Skeletal muscle satellite cell (primary cell): ENCODE data around the gene XRCC5.
"Not testable (repeated sequence)": the region's sequence is repeated elsewhere in the genome, so short reads cannot be mapped to it uniquely, and the experiment has no call there.

Experiments used
- H3K27me3 ChIP-seq: 2 replicates; pipeline ENCODE4 v1.7.0; 2013; ENCODE audit warnings: low read length; ENCODE audit not compliant: control insufficient read depth, insufficient read depth
- H3K36me3 ChIP-seq: 2 replicates; pipeline ENCODE4 v1.7.0; 2013; ENCODE audit warnings: mild to moderate bottlenecking, control low read depth, low read length; ENCODE audit not compliant: insufficient read depth
- H3K4me1 ChIP-seq: 2 replicates; pipeline ENCODE4 v1.7.0; 2013; ENCODE audit warnings: low read length; ENCODE audit not compliant: control insufficient read depth, insufficient read depth
- H3K4me2 ChIP-seq: 2 replicates; pipeline ENCODE4 v1.7.0; 2013; ENCODE audit warnings: mild to moderate bottlenecking, low read length
- H3K4me3 ChIP-seq: 2 replicates; pipeline ENCODE4 v1.7.0; 2013; ENCODE audit warnings: low read length
- H3K9ac ChIP-seq: 2 replicates; pipeline ENCODE4 v1.7.0; 2013; ENCODE audit warnings: mild to moderate bottlenecking, low read depth, low read length, moderate library complexity
- H3K9me3 ChIP-seq: replicated peaks from 2 replicates; pipeline ENCODE4 v1.7.0; 2013; ENCODE audit warnings: mild to moderate bottlenecking, control low read depth, low read length

XRCC5 gene

DNA sequence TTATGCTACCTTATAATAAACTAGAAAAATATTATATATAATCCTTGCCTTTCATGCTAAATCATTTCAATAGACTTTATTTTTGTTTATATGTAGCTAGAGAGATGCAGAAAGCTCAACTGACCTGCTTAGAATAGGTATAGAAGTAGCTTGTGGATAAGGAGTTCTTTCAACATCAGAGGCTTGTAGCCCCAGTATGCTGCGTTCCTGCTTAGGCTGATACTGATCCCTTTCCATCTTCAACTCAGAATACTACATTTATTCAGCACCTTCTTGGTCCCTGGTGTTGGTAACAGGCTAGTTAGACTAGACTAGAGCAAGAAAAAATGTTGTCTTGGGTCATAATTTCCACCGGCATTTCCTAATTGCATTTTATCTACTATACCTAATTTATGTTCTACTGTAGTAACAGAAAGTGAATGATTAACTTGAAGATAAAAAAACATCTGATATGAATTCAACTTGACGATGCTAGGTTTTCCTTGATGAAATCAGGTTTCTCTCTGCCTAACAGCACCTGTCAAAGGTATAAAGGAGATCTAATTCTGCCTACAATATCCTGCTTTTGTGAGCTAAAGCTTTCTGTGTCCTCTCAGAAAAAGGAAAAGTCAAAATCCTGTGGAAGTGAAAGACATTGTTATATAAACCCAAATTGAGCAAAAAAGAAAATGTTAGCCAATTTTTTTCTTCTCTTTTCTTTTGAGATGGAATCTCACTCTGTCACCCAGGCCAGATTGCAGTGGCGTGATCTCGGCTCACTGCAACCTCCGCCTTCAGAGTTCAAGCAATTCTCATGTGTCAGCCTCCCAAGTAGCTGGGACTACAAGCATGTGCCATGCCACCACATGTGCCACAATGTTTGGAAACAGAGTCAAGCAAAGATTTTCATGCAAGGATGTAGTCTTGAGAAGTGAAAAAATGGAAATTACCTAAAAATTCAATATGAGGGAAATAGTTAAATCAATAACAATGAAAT lies 33.4 kb upstream of the XRCC5 start:
- no peak overlapping the region for H3K9ac ChIP-seq
- H3K27me3 ChIP-seq, result no peaks in the 10 kb centered on the region
- H3K36me3 ChIP-seq, result no peaks in the 10 kb centered on the region
- H3K4me1 ChIP-seq, result no peaks in the 10 kb centered on the region
- H3K9me3 ChIP-seq, result no peaks in the 10 kb centered on the region
- H3K4me3 ChIP-seq, result no peak overlapping the region
- no peak overlapping the region for H3K4me2 ChIP-seq

DNA sequence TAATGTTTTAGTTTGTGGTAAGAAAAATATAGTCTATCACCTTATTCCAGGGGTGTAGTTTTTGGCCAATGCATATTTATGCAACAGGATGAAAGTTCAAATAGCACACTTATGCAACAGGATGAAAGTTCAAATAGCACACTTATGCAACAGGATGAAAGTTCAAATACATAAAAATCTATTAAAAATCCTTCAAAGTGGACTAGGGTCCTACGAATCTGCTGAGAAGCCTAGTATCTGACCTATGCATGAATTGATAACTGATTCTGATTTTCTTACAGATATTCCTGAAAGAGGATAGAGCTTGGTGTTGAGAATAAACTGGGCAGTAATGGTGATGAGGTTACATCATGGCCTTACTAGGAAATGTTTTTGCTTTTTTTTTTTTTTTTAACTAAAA lies 30.4 kb upstream of the XRCC5 start:
- no peaks in the 10 kb centered on the region for H3K27me3 ChIP-seq
- H3K9me3 ChIP-seq, result no peaks in the 10 kb centered on the region
- no peak overlapping the region for H3K9ac ChIP-seq
- H3K4me2 ChIP-seq, result no peak overlapping the region
- no peaks in the 10 kb centered on the region for H3K36me3 ChIP-seq
- H3K4me3 ChIP-seq, result no peak overlapping the region
- peaks cover 23% of the 10 kb centered on the region for H3K4me1 ChIP-seq

DNA sequence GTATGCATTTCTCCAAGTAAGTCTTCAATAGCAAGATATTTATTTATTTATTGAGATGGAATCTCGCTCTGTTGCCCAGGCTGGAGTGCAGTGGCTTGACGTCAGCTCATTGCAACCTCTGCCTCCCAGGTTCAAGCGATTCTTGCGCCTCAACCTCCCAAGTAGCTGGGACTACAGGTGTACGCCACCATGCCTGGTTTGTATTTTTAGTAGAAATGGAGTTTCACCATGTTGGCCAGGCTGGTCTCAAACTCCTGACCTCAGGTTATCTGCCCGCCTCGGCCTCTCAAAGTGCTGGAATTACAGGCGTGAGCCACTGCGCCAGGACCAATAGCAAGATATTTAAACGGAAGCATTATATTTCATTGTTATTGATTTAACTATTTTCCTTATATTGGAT lies 29.1 kb upstream of the XRCC5 start:
- not testable (repeated sequence) for H3K9me3 ChIP-seq, H3K27me3 ChIP-seq, H3K36me3 ChIP-seq, H3K4me2 ChIP-seq, H3K9ac ChIP-seq, H3K4me3 ChIP-seq
- peaks cover 35% of the 10 kb centered on the region for H3K4me1 ChIP-seq

DNA sequence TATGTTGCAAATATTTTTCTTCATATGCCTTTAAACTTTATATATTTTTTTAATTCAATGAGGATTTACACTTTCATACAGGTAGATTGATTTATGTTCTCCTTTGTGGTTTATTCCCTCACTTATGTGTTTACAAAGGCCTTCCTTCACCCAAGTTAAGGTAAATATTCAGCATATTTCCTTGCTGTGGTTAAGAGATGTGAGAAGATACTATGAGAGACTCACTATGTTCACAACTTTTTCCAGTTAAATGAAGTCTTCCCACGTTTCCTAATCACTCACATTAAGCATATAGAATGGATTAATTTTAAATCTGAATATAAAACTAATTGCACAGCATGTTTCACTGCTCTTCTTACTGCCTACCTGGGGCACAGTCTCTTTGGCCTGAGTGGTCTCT lies 28.1 kb upstream of the XRCC5 start:
- peak overlapping the region; percentile 90 for H3K9ac ChIP-seq
- H3K4me3 ChIP-seq, result peak overlapping the region; percentile 97
- H3K27me3 ChIP-seq, result no peaks in the 10 kb centered on the region
- H3K4me1 ChIP-seq, result peaks cover 38% of the 10 kb centered on the region
- H3K36me3 ChIP-seq, result no peaks in the 10 kb centered on the region
- peak overlapping the region; percentile 100 for H3K4me2 ChIP-seq
- H3K9me3 ChIP-seq, result no peaks in the 10 kb centered on the region

DNA sequence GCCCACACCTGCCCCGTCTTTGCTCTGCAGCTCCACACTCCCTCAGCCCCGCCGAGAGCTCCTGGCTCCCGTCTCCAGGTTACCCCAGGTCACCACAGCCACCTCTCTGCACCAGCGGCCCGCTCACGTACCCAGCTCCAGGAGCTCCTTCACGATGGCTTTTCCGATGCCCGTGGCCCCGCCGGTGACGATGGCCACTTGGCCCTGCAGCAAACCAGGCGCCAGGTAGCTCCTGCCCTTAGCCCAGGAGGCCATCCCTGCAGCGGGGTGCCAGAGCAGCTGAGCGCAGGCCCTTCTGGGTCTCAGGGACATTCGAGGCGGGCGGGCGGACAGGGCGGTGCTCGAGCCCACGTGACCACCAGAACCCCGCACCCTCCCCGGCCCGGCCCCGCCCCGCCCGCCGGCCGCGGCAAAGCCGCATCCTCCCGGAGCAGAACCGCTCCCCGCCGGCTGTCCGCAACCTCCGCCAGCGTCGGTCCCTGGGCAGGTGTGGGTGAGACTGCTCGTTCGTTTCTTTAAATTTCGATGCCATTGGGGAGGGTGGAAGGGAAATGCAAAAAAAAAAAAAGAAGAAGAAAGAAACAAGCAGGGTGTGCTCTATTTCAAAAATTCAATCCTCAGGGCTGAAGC lies 27.5 kb upstream of the XRCC5 start, which contains the start of the genes PECR and TMEM169:
Gene PECR, minus strand, starts transcription at position 323 of the 630 bp plus-strand sequence. Its CDS starts 68 bp downstream, at position 255.
Gene TMEM169, plus strand, starts transcription at position 433 of the 630 bp plus-strand sequence. CDS start 14,045 bp downstream, outside the sequence.
- H3K4me3 ChIP-seq, result peak within 1 kb of the TSS; percentile 97
- peak within 1 kb of the TSS; percentile 90 for H3K9ac ChIP-seq
- H3K27me3 ChIP-seq, result no peaks in the 10 kb centered on the region
- no peaks in the 10 kb centered on the region for H3K9me3 ChIP-seq
- peak within 1 kb of the TSS; percentile 100 for H3K4me2 ChIP-seq
- peaks cover 38% of the 10 kb centered on the region for H3K4me1 ChIP-seq
- no peaks in the 10 kb centered on the region for H3K36me3 ChIP-seq

DNA sequence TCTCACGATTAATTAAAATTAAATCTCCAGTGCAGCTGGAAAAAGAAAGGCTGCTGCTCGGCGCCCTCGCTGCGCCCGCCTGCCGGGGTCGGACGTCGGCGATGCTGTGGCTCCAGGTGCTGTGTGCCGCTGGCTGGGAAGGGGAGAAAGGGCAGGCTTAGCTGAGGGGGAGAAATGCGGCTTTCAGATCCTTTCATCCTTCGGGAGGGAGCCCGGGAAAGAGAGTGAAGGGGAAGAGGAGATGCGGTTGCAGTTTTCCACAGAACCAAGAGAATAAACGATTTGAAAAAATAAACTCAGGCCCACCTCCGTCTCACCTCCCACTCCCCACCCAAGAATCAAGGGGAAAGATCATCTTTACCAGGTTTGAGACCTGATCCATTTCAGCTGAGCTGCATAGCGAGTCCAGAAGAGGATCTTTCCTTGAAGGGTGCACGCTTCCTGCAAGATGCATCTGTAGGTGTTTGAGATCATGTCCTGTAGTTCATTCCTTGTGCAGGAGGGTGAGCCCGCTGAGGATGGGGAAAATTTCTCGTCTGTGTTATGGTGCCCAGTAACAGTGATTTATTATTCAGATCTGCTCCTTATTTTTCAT lies 26.9 kb upstream of the XRCC5 start:
- H3K9ac ChIP-seq, result peak overlapping the region; percentile 90
- peak overlapping the region; percentile 97 for H3K4me3 ChIP-seq
- H3K9me3 ChIP-seq, result no peaks in the 10 kb centered on the region
- H3K36me3 ChIP-seq, result no peaks in the 10 kb centered on the region
- H3K4me1 ChIP-seq, result peaks cover 38% of the 10 kb centered on the region
- H3K4me2 ChIP-seq, result peak overlapping the region; percentile 100
- no peaks in the 10 kb centered on the region for H3K27me3 ChIP-seq

DNA sequence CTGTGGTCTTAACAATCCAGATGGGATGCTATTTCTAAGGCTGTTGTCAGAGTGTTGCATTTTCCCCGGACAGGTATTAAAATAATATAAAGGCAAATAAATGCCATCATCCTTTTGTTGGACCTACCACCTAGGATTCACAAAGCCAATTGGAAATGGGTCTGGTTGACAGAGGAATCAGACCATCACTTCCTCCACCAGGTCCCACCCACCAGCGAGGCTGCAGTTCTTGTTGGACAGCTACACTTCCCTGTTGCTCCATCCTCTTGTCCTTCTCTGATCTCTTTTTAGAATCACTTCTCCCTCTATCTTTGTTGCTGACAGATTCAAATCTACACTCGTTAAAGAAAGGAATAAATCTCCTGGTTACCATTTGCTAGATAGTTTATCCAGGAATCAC lies 26.3 kb upstream of the XRCC5 start:
- H3K9ac ChIP-seq, result peak overlapping the region; percentile 71
- H3K27me3 ChIP-seq, result no peaks in the 10 kb centered on the region
- peak overlapping the region; percentile 97 for H3K4me3 ChIP-seq
- H3K9me3 ChIP-seq, result no peaks in the 10 kb centered on the region
- peaks cover 38% of the 10 kb centered on the region for H3K4me1 ChIP-seq
- H3K36me3 ChIP-seq, result no peaks in the 10 kb centered on the region
- H3K4me2 ChIP-seq, result peak overlapping the region; percentile 100

DNA sequence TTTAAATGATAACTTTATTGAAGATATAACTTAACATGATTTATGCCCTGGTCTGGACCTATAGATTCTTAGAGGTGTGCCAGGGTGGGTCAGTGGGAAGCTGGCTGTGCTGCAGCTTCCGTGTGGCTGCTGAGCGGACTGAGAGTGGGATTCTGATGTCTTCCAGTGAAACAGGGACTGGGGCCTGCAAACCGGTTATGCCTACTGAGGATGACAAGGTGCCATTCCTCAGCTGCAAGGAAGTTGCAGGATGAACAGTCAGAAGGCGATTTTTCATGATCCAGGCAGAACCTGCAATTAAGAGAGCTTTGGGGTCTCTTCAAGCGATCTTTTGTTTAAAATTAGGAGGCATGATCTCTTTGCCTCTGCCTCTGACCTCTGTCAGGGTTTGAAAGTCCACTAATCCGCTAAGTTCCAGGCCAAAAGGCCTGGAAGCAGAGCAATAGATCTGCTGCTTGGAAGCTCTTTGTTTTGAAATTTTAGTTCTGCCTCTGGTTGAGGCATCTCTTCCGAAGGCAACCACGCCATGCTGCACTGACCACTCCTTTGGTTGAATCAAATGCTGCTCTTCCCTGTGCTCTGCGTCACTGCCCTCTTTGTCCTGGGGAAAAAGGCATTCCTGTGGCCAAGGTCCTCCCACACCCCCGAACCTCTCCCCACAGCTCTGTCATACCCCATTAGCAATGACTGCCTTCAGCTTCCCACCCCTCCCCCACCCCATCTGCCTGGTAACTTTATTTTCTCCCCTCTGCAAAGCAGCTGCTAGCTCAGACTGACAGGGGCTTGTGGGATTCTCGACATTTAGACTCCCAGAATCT lies 25.5 kb upstream of the XRCC5 start:
- Histone ChIP-seq H3K4me2 (peak overlapping the region; percentile 100), H3K27me3 (no peaks in the 10 kb centered on the region), H3K4me3 (peak overlapping the region; percentile 14), H3K9ac (peak overlapping the region; percentile 71), H3K36me3 (no peaks in the 10 kb centered on the region), H3K9me3 (no peaks in the 10 kb centered on the region), H3K4me1 (peaks cover 38% of the 10 kb centered on the region)

DNA sequence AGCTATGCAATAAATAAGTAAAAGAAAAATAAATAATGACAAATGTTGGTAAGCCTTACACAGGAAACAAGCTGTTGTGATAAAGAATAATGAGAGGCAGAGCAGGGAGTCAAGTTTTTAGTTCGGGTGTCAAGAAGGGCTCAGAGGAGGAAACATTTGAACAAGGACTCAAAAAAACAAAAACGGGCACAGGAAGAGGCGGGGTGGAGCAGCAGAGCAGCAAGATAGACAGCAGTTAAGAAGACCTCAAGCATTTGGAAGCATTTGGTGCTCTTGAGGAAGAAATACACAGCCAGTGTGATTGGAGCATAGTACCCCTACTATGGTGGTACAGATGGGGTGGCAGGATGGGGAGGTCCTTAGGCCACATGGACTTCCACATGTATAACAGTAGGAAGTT lies 24.6 kb upstream of the XRCC5 start:
- Histone ChIP-seq H3K9me3 (no peaks in the 10 kb centered on the region), H3K36me3 (no peaks in the 10 kb centered on the region), H3K9ac (peak overlapping the region; percentile 58), H3K27me3 (no peaks in the 10 kb centered on the region), H3K4me1 (peaks cover 38% of the 10 kb centered on the region), H3K4me2 (peak overlapping the region; percentile 100), H3K4me3 (peak overlapping the region; percentile 14)

DNA sequence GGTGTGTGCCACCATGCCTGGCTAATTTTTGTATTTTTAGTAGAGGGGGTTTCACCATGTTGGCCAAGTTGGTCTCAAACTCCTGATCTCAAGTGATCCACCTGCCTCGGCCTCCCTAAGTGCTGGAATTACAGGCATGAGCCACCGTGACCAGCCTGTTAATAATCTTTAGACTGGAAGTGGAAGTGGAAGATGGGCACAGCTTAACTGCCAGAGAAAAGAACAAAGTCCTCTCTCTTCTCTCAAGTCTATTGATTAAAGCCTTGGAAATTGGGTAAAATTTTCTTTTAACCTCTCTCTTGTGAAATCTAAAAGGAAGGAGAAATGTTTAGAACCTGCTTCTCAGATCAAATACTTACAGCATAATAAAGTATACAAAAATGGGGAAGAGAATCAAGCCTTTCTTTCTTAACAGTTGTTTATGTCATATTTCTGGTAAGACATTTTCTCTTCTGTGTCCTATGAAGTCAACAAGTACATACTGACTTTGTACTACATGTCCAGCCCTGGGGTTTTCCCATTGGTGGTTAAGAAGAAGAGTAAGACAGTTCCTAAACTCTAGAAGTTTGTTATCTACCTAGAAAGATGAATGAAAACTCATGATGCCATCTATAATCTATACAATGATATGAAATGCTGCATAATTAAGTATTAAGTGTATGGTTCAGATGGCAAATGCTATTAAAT lies 22.8 kb upstream of the XRCC5 start:
- H3K27me3 ChIP-seq, result no peaks in the 10 kb centered on the region
- H3K4me2 ChIP-seq, result no peak overlapping the region
- H3K9me3 ChIP-seq, result no peaks in the 10 kb centered on the region
- H3K4me1 ChIP-seq, result peaks cover 33% of the 10 kb centered on the region
- H3K4me3 ChIP-seq, result no peak overlapping the region
- H3K9ac ChIP-seq, result no peak overlapping the region
- H3K36me3 ChIP-seq, result no peaks in the 10 kb centered on the region
